GM18505 (cell line): ENCODE data around the gene CCDC92.

Source experiments
- ATAC-seq: cut with Tn5 transposase; IDR thresholded peaks from one replicate; pipeline ENCODE4 v1.9.1; 2021; ENCODE audit not compliant: unreplicated experiment
- POLR2A ChIP-seq: IDR thresholded peaks from 4 replicates; pipeline ENCODE4 v1.6.1; 2011; ENCODE audit warnings: borderline replicate concordance; ENCODE audit not compliant: insufficient read depth, insufficient read length; ENCODE audit errors: extremely low read depth

The CCDC92 gene

DNA sequence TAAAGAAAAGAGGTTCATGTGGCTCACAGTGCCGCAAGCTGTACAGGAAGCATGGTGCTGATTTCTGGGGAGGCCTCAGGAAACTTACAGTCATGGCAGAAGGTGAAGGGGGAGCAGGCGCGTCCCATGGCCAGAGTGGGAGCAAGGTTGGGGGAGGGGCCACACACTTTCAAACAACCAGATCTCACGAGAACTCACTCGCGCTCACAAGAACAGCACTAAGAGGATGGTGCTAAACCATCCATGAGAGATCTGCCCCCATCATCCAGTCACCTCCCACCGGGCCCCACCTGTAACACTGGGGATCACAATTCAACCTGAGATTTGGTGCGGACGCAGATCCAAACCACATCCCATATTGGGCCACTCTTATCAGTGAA is 80.5 kb downstream of the CCDC92 start:
- ATAC-seq: no peak

DNA sequence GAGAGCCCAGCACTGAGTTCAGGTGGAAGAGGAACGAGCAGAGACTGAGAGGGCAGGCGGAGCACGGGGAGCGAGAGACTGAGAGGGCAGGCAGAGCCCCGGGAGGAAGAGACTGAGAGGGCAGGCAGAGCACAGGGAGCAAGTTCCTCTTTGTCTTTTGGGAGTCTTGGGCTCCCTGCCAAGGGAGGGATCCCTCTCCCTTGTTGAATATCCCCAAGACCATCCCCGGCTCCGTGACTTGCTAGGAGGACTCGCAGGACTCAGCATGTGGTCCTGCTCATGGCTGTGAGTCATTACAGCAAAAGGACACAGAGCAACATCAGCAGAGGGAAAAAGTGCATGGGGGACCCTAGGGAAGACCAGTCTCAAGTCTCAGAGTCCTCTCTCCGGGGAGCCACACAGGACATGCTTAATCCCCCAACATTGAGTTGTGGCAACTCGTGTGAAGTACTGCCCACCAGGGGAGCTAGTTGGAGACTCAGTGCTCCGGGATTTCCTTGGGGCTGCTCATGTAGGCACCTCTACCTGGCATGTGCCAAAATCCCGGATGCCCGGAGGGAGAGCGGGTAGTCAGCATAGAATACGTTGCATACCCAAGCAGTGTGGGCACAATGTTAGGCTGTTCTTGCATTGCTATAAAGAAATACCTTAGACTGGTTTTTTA is 81.0 kb downstream of the CCDC92 start:
- no peak for TF ChIP-seq POLR2A
- no peak for ATAC-seq

More for the DNA sequence above, 80.5 kb downstream of the CCDC92 start:
- no peak for TF ChIP-seq POLR2A

DNA sequence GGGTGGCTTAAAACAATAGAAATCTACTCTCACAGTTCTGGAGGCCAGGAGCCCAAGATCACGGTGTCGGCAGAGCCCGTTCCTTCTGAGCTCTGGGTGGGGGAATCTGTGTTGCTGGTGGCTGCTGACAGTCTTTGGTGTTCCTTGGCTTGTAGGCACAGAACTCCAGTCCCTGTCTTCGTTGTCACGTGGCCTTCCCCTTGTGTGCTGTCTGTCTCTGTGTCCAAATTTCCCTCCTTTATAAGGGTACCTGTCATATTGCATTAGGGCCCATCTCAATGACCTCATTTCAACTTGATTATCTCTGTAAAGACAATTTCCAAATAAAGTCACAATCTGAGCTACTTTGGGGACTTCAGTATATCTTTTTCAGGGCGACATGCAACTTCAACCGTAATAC is 81.6 kb downstream of the CCDC92 start:
- ATAC-seq: no peak
- TF ChIP-seq POLR2A: no peak

DNA sequence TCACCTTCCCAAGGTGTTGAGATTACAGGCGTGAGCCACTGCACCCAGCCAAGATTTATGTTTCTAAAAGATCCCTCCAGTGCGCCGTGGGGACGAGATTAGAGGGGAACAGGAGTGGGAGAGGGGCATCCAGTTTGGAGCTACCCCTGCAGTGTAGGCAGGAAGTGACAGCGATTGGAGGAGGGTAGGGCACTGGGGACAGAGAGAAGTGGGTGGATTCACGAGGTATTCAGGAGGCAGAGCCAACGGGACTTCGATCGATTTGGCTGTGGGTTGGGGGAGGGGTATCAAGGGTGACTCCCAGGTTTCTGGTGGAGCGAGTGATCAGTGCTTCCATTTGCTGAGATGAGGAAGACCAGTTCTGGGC is 82.1 kb downstream of the CCDC92 start:
- no peak for TF ChIP-seq POLR2A
- no peak for ATAC-seq

DNA sequence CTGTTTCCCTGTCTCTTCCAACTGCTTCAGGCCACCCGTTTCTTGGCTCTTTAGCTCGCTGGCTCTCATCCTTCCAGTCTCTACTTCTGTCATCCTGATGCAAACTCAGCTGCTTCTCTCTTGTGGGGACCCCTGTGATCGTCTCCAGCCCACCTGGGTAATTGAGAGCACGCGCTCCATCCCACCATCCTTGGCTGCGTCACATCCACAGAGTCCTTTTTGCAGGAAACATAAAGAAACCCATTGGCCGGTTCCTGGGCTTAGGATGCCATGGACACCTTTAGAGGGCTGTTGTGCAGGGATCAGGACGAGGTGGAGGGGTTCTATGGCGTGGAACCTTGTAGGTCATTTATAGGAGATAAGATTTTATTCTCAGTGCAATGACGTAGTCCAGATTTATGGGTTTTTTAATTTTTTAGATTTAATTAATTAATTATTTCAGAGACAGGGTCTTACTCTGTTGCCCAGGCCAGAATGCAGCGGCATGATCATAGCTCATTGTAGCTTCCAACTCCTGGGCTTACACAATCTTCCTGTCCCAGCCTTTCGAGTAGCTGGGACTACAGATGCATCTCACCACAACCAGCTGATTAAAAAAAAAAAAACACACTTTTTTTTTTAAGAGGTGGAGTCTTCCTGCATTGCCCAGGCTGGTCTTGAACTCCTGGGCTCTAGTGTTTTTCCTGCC is 82.6 kb downstream of the CCDC92 start:
- no peak for TF ChIP-seq POLR2A
- no peak for ATAC-seq

DNA sequence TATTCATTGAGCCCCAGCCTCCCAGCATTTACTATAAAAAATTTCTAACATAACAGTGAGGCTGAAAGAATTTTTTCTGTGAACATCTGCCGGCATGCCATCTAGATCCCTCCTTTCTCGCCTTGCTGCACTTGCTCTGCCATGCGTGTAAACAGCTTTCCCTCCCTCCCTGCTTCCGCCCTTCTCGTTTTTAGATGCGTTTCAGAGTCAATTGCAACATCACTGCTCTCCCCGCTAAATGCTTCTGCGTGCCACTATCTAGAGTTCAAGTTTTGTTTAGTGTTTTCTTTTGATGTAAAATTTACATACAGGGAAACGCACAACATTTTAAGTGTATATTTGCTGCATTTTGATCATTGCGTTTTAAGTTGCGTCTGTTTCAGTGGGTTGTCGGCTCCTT is 83.6 kb downstream of the CCDC92 start:
- no peak for ATAC-seq
- no peak for TF ChIP-seq POLR2A

DNA sequence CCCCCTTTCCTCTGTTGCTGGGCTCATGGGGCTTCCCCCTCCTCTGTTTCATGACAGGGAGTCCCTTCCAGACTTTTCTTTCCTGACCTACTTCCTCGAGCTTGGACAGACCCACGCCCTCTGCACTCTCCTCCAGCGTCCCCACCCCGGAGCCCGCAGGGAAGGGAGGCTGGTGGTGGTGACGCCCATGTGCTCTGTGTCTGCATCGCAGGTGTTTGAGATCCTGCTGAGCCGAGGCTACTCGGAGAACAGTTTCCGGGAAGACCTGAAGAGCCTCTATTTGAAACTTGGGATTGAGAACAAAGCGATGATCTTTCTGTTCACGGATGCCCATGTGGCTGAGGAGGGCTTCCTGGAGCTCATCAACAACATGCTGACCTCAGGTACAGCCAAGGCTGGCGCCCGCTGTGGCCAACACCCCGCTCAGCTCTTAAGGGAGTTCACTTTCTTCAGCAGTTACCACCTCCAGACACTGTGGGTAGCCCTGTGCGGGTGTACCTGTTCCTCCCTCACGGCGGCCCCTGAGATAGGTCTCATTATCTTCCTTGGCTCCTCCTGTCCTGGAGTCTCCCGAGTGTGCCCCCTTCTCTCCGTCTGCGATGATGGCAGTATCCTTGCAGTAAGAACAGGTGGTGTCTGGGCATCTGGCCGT is 85.6 kb downstream of the CCDC92 start:
- ATAC-seq: no peak
- TF ChIP-seq POLR2A: no peak

DNA sequence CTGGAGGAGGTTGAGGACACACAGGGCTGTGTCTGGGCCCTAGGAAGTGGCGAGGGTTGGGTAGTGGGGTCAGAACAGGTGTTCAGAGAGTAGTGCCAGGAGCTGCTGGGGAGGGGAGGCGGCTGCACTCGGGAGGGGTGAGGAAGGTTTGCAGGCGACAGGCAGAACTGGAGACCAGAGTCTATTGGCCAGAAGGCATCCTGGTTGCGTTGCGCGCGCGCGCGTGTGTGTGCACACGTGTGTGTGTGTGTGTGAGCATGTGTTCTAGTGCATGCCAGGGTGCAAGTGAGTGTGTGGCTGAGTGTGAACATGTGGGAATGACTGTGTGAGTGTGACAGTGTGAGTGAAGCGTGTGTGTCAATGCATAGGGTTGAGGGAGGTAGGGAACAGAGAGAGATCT is 86.4 kb downstream of the CCDC92 start:
- no peak for TF ChIP-seq POLR2A
- no peak for ATAC-seq
